HG02678 (cell line): Measurements from ENCODE around the gene ABI3BP.
"Not testable (repeated sequence)": the region's sequence is repeated elsewhere in the genome, so short reads cannot be mapped to it uniquely, and the experiment has no call there.

Source experiments
- ATAC-seq: cut with Tn5 transposase; IDR thresholded peaks from one replicate; pipeline ENCODE4 v1.9.1; 2021; ENCODE audit warnings: mild to moderate bottlenecking, moderate library complexity; ENCODE audit not compliant: unreplicated experiment

The ABI3BP gene, protein sequence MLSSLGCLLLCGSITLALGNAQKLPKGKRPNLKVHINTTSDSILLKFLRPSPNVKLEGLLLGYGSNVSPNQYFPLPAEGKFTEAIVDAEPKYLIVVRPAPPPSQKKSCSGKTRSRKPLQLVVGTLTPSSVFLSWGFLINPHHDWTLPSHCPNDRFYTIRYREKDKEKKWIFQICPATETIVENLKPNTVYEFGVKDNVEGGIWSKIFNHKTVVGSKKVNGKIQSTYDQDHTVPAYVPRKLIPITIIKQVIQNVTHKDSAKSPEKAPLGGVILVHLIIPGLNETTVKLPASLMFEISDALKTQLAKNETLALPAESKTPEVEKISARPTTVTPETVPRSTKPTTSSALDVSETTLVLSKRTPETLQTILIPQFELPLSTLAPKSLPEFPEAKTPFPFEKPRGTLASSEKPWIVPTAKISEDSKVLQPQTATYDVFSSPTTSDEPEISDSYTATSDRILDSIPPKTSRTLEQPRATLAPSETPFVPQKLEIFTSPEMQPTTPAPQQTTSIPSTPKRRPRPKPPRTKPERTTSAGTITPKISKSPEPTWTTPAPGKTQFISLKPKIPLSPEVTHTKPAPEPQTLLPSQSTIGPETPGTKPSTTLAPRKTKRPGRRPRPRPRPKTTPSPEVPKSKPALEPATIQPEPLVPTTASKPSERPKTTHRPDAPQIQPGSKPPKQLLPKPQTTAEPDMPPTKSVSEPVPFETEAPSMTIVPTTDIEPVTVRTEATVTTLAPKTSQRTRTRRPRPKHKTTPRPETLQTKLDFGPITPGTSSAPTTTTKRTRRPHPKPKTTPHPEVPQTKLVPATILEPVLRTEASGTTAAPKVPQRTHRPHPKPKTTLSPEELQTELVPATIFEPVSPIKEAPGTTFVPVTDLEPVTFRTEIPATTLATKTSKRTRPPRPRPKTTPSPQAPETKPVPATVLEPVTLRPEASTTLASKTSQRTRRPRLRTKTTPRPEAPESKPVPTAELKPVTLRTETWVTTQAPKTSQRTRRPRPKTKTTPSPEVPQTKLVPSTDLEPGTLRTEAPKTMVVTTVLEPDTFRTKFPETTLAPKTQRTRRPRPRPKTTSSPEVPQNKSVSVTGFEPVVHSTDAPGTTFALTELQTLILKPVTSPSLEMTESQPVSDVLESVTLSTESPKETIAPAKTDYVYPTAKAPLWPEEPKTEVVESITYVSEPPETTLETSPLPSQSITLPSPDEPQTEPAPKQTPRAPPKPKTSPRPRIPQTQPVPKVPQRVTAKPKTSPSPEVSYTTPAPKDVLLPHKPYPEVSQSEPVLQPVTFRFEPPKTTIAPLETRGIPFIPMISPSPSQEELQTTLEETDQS (N-terminal part only)

GRCh38 chr3:100993309-100993708 is at the start of gene ABI3BP:
TSS of gene ABI3BP (minus strand) at chr3:100993421. CDS start at chr3:100993384, 37 bp downstream.
- no peak for ATAC-seq

GRCh38 chr3:101039285-101039684 is 46.1 kb upstream of the ABI3BP start:
- ATAC-seq, result no peak

DNA sequence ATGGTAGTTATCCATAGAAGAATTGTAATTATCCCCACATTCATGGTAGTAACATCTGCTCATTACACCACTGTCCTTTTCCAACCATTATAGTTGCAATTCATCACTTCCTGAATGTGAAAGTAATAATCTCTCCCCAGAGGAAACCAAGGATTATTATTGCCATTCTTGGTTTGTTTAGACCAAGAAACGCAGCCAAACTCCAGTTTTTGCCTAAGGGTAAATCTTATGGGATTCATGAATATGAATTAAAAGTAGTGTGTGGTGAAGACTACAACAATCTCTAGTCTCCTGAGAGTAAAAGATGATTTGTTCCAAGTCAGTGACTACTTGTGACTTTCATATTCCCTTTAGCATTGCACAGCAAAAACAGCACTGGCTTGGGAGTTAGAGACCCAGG is 45.7 kb upstream of the ABI3BP start:
- no peak for ATAC-seq

GRCh38 chr3:101038393-101038792 is 45.2 kb upstream of the ABI3BP start:
- no peak for ATAC-seq

- no peak for ATAC-seq
Observed at GRCh38 chr3:101037613-101038012, 44.4 kb upstream of the ABI3BP start.

GRCh38 chr3:101036676-101037075 is 43.5 kb upstream of the ABI3BP start:
- ATAC-seq, result no peak

DNA sequence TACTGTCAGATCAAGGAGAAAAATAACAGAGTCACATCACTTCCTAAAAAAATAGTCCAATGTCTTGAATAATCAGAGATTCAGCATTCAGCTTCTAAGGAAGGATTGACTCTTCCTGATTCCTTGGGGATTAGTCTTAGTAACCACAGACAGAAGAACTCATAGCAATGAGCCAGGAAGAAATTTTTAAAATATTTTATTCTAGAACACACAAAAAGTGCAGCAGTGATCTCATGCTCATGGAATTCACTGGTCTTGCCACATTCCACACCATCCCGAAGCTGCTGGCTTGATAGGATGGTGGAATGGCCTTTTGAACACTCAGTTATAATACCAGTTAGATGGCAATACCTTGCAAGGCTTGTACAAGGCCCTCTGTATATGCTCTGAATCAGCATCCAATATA is 43.0 kb upstream of the ABI3BP start:
- no peak for ATAC-seq

DNA sequence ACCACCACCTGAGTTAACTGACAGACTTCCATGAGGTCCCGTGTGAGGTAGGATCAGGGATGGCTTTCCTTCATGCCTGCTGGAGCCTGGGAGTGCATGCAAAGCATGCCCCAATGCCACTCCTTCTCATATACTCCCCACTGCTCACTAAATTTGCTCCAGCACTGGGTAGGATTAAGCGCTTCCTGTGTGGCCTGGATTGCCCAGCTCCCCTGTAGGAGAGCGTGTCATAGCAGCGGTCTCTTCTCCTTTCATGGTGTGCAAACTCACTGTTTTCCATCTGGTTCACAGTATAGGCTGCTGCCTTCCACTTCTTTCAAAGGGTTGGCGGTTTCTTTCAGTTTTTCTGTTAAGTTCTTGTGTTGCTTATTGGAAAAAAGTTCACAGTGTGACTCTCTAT is 34.1 kb upstream of the ABI3BP start:
- no peak for ATAC-seq

GRCh38 chr3:101026881-101027280 is 33.7 kb upstream of the ABI3BP start:
- ATAC-seq, result no peak

- ATAC-seq, result no peak
Observed at GRCh38 chr3:101026244-101026643, 33.0 kb upstream of the ABI3BP start.

GRCh38 chr3:101020351-101021015 is 27.3 kb upstream of the ABI3BP start:
- ATAC-seq, result no peak

GRCh38 chr3:101017017-101017416 is 23.8 kb upstream of the ABI3BP start:
- ATAC-seq, result no peak

DNA sequence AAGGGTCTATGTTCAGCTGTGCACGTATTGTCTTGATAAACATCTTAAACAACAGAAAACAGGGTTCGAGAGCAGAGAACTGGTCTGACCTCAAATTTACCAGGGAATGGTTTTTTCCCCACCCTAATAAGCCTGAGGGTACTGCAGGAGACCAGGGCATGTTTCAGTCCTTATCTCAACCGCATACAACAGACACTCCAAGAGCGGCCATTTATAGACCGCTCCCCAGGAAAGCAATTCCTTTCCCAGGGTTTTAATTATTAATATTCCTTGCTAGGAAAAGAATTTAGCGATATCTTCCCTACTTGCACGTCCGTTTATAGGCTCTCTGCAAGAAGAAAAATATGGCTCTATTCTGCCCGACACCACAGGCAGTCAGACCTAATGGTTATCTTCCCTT is 19.1 kb upstream of the ABI3BP start:
- not testable (repeated sequence) for ATAC-seq

GRCh38 chr3:101011136-101011535 is 17.9 kb upstream of the ABI3BP start:
- ATAC-seq, result no peak

- ATAC-seq, result no peak
Observed at GRCh38 chr3:101010296-101010695, 17.1 kb upstream of the ABI3BP start.

DNA sequence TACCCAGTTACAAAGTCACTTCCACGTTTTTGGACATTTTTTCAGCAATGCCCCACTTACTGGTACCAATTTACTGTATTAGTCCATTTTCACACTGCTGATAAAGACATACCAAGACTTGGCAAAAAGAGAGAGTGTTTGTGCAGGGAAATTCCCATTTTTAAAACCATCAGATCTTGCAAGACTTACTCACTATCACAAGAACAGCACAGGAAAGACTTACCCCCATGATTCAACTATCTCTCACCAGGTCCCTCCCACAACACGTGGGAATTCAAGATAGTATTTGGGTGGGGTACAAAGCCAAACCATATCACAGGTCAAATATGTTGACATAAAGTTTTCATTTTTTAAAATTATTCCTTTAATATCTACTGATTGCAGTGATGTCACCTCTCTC is 16.2 kb upstream of the ABI3BP start:
- no peak for ATAC-seq

DNA sequence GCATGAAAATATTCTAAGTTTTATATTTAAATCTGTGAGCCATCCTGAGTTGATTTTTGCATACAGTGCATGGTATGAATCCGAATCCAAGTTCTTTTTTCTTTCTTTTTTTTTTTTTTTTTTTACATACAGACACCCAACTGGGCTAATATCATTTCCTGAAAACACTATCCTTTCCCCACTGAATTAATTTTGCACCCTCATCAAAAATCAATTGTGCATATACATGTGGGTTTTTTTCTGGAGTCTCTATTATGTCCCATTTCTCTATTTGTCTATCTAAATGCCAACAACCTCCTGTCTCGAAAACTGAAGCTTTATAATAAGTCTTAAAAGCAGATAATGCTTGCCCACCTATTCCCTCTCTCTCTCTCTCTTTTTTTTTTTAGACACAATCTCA is 5.9 kb upstream of the ABI3BP start:
- ATAC-seq, result no peak

DNA sequence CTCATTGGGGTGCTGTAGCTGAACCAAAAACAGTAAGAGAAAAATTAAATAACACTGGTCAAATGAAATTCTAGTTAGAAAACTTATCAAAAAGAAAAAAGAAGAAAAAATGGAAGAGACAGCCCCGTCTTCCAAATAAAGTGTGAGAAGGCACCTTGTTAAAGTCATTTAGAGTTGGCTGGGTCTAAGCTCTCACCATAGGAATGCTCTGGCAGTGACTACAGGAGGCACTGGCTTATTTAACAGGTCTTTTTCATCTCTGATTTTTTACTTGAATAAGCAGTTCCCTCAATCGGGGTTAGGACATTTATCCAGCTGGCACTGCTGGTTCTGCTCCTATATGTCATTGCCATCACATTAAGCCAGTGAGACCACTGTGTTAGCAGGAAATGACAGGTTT is 1.6 kb upstream of the ABI3BP start:
- ATAC-seq, result no peak

- ATAC-seq, result no peak
Observed at GRCh38 chr3:100994187-100994586, 966 bp upstream of the ABI3BP start.

DNA sequence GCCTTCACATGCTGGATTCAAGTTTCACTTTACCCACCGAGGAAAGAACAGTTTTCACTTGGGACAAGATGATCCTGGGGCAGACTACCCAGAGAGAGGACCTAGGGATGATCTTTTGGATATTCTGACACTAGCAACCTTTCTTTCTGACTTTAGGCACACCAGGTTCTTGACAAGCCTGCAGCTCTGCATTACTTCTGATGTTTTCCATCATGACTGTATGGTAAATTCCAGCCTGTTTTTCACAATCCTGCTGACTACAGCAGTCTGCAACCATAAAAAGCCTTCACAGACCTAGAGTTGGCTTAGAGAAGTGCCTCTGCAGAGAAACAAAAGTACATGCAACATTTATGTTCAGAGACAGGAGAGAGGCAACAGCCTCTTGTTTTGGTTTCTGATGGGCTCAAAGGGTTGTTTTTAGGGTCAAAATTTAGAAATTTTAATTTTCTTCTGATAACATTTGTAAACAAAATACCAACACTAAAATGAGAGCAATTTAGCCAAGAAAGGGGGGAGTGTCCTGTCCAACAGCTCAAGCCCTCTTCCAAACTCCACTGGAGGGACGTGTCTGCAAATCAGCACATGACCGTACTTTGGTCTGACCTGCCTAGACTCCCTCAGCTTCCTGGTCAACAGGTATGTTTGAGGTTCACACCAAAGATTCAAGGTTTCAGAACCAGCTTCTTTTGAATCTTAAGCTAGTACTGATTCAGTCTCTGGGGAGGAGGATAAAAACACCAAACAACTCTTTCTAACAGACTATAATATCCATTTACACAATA is 799 bp downstream of the ABI3BP start:
- ATAC-seq, result no peak
